GM12878 (cell line): ENCODE measurements around the gene CCDC71L. TPM values are rescaled to one million over a fixed set of nuclear protein-coding genes. Genes with fewer than 3 reads are reported as not detected.

Experiments
- ATAC-seq: fragments of 200-7000 bp; cut with Tn5 transposase; 3 replicates; pipeline ENCODE4 v1.9.1; 2020; ENCODE audit warnings: mild to moderate bottlenecking, moderate library complexity
- BruUV-seq: library from RNA; stranded (reverse); fragments of 400-500 nt; replicated peaks from 2 replicates; lab custom pipeline; 2021; lab: Mats Ljungman, UMichigan
- CTCF ChIA-PET: fragments of 300-600 bp; sonication (Branson Sonifier 250); formaldehyde crosslinking; extraction: SDS; loops from one replicate; lab custom pipeline; 2021; ENCODE audit warnings: inconsistent platforms; lab: Yijun Ruan, JAX
- POLR2A ChIA-PET: fragments of 350-600 bp; formaldehyde crosslinking; extraction: SDS; loops from one replicate; lab custom pipeline; 2021; ENCODE audit warnings: inconsistent platforms; lab: Charles Lee
- RAD21 ChIA-PET: fragments of 300-600 bp; sonication (Branson Sonifier 250); formaldehyde crosslinking; loops from one replicate; lab custom pipeline; 2023; ENCODE audit warnings: antibody characterized with exemption; ENCODE audit not compliant: unreplicated experiment; lab: Charles Lee
- SMC1A ChIA-PET: fragments of 300-600 bp; sonication (Branson Sonifier 250); formaldehyde crosslinking; loops from one replicate; lab custom pipeline; 2023; ENCODE audit not compliant: unreplicated experiment, uncharacterized antibody; lab: Charles Lee
- DNase-seq: peaks from one replicate; pipeline ENCODE4 v3.0.0-alpha.2; 2011; ENCODE audit warnings: low read depth, low spot score
- FAIRE-seq: peaks from 3 replicates; lab custom pipeline; 2011; peaks lifted over from hg19 to GRCh38; lab: Jason Lieb, UNC
- H2AFZ ChIP-seq: 2 replicates; pipeline ENCODE4 v1.6.0; 2011; ENCODE audit warnings: low read depth, low read length, control low read depth; ENCODE audit not compliant: control insufficient read depth
- H3K27ac ChIP-seq: 2 replicates; pipeline ENCODE4 v1.5.1; 2011; ENCODE audit warnings: control low read depth; ENCODE audit not compliant: control insufficient read depth, insufficient read depth
- H3K27me3 ChIP-seq, 2 experiments: replicated peaks in 1 of 2; 2 replicates each; pipeline versions ENCODE4 v1.6.0 to v1.6.1; 2011; ENCODE audit warnings: low read length in 1 of 2; ENCODE audit not compliant: control insufficient read depth in 2 of 2, insufficient read depth in 2 of 2
- H3K36me3 ChIP-seq, 2 experiments: 2 replicates each; pipeline ENCODE4 v1.5.1; 2011; ENCODE audit warnings: low read length in 1 of 2; ENCODE audit not compliant: control insufficient read depth in 2 of 2, insufficient read depth in 2 of 2
- H3K4me1 ChIP-seq: 2 replicates; pipeline ENCODE4 v1.6.1; 2011; ENCODE audit warnings: mild to moderate bottlenecking, low read length, moderate library complexity, mixed read lengths; ENCODE audit not compliant: control insufficient read depth, insufficient read depth
- H3K4me2 ChIP-seq: 2 replicates; pipeline ENCODE4 v1.6.0; 2011; ENCODE audit warnings: control low read depth; ENCODE audit not compliant: control insufficient read depth, insufficient read depth
- H3K4me3 ChIP-seq: fragments of 200-600 bp; sonication (generic); 2 replicates; pipeline ENCODE4 v1.5.1; 2016
- H3K79me2 ChIP-seq: 2 replicates; pipeline ENCODE4 v1.6.0; 2011; ENCODE audit warnings: low read length; ENCODE audit not compliant: control insufficient read depth, insufficient read depth
- H3K9ac ChIP-seq: 2 replicates; pipeline ENCODE4 v1.8.0; 2011; ENCODE audit warnings: low read length, control low read depth, mixed read lengths; ENCODE audit not compliant: control insufficient read depth, insufficient read depth
- H3K9me3 ChIP-seq: replicated peaks from 3 replicates; pipeline ENCODE4 v1.5.1; 2011; ENCODE audit warnings: mild to moderate bottlenecking, low read length; ENCODE audit not compliant: control insufficient read depth, insufficient read depth
- H4K20me1 ChIP-seq: 2 replicates; pipeline ENCODE4 v1.6.0; 2011; ENCODE audit not compliant: control insufficient read depth, insufficient read depth
- BRCA1 ChIP-seq: IDR thresholded peaks from 2 replicates; pipeline ENCODE4 v1.6.1; 2011; ENCODE audit warnings: low read depth, low read length, improper control_type of control experiment
- CREB1 ChIP-seq: IDR thresholded peaks from 2 replicates; pipeline ENCODE4 v1.6.1; 2012; ENCODE audit warnings: low read depth, mild to moderate bottlenecking, inconsistent platforms
- EED ChIP-seq: sonication (generic); IDR thresholded peaks from 2 replicates; pipeline ENCODE4 v1.6.1; 2016; ENCODE audit warnings: antibody characterized with exemption, low read depth
- EP300 ChIP-seq, 2 experiments: fragments of 150-350 bp in 1 of 2; IDR thresholded peaks; 2 replicates each; pipeline ENCODE4 v1.6.1; 2011 to 2012; ENCODE audit warnings: low read depth in 2 of 2, low read length in 2 of 2, borderline replicate concordance in 1 of 2, improper control_type of control experiment in 1 of 2, inconsistent platforms in 1 of 2; ENCODE audit not compliant: control insufficient read depth in 1 of 2
- HDGF ChIP-seq: fragments of 450-650 bp; IDR thresholded peaks from 2 replicates; pipeline ENCODE4 v1.6.1; 2016; ENCODE audit warnings: antibody characterized with exemption
- IKZF2 ChIP-seq, 2 experiments: fragments of 450-650 bp; IDR thresholded peaks; 2 replicates each; pipeline ENCODE4 v1.6.1; 2017; ENCODE audit warnings: mild to moderate bottlenecking in 2 of 2, moderate library complexity in 2 of 2
- NBN ChIP-seq: fragments of 450-650 bp; IDR thresholded peaks from 2 replicates; pipeline ENCODE4 v1.6.1; 2016
- NR2C1 ChIP-seq: fragments of 450-650 bp; IDR thresholded peaks from 2 replicates; pipeline ENCODE4 v1.6.1; 2017; ENCODE audit warnings: antibody characterized with exemption, mild to moderate bottlenecking, moderate library complexity
- NRF1 ChIP-seq: conservative IDR thresholded peaks from 2 replicates; pipeline ENCODE4 v1.6.1; 2011; ENCODE audit warnings: mild to moderate bottlenecking, low read depth, low read length, improper control_type of control experiment
- SMARCA5 ChIP-seq: fragments of 450-650 bp; IDR thresholded peaks from 2 replicates; pipeline ENCODE4 v1.6.1; 2017; ENCODE audit warnings: mild to moderate bottlenecking
- WGBS: methylation state at CpG from one replicate; pipeline ENCODE4 v1.1.6; 2016; ENCODE audit warnings: low lambda C conversion rate; ENCODE audit not compliant: insufficient replicate concordance, insufficient coverage; ENCODE audit errors: missing lambda C conversion rate; 5-methylcytosine and 5-hydroxymethylcytosine counted together
- in situ Hi-C: fragments of 300-500 bp; cut with MboI; formaldehyde crosslinking; loops from 9 replicates; pipeline ENCODE4 v1.14.3; 2018; ENCODE audit warnings: mixed read lengths
- intact Hi-C: fragments of 100-400 bp; cut with micrococcal nuclease; formaldehyde crosslinking; loops from one replicate; pipeline ENCODE4 v1.14.2; 2022; ENCODE audit not compliant: unreplicated experiment
- polyA plus RNA-seq, 11 experiments: library from polyadenylated mRNA; depleted of rRNA in 4 of 11; unstranded in 6 of 11; stranded (reverse) in 5 of 11; fragments of >200 nt; fragmentation: Nextera tagmentation in 4 of 11; fragmentation: Illumina TruSeq in 1 of 11; extraction: Ambion mirVana in 4 of 11; extraction: Trizol in 1 of 11; gene quantifications; 1 replicate in 1 of 11; 2 replicates in 10 of 11; pipeline versions ENCODE4 v1.2.1 to v1.2.3, GENCODE V29; 2011 to 2016; ENCODE audit warnings: inconsistent platforms in 2 of 11, missing spikeins in 2 of 11, low read depth in 1 of 11
- total RNA-seq, 4 experiments: library from RNA; depleted of rRNA in 3 of 4; stranded (reverse); fragments of >200 nt in 3 of 4; fragmentation: Illumina TruSeq in 1 of 4; extraction: Trizol in 1 of 4; gene quantifications; 2 replicates each; pipeline versions ENCODE4 v1.2.1 to v1.2.3, GENCODE V29; 2013 to 2021
- TF ChIP-seq, protein P1 (sequence below): fragments of 450-650 bp; IDR thresholded peaks from 2 replicates; pipeline ENCODE4 v1.6.1; 2018; ENCODE audit warnings: borderline replicate concordance, mild to moderate bottlenecking; ENCODE audit not compliant: partially characterized antibody
- TF ChIP-seq, protein P2 (sequence below): IDR thresholded peaks from 2 replicates; pipeline ENCODE4 v1.6.1; 2011; ENCODE audit warnings: mild to moderate bottlenecking, low read depth, low read length, moderate library complexity; ENCODE audit not compliant: insufficient replicate concordance
- TF ChIP-seq, protein P3 (sequence below): fragments of 450-650 bp; IDR thresholded peaks from 2 replicates; pipeline ENCODE4 v1.6.1; 2017; ENCODE audit warnings: mild to moderate bottlenecking, moderate library complexity

The CCDC71L gene
- total and polyA plus RNA-seq, 10 of the 15 experiments (the other 5 are each of a cell fraction or from before 2014, with no cell fraction given) = 1.1 to 20.7 (median 3.8) TPM

DNA sequence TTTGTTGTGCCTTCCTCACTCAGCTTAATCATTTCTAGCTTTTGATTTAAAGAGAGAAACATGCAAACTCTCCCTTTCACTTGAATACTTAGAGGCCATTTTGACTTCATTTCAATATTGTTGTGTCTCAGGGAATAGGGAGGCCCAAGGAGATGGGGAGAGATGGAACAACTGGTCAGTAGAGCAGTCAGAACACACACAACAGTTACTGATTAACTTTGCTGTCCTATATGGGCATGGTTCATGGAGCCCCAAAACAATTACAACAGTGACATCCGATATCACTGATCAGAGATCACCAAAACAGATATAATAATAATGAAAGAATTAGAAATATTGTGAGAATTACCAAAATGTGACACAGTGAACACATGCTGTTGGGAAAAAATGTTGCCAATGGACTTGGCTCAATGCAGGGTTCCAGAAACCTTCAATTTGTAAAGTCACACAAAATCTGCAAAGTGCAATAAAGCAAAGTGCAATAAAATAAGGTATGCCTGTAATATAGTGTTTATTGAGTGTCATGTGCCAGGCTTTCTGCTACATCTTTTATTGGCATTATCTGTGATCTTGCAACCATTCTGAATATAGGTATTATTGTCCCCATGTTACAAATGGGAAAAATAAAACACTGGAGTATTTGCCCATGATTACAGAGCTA lies 38.2 kb downstream of the CCDC71L start:
- no peak for FAIRE-seq
- CTCF ChIA-PET = interaction anchor here (0.7 to 1.6 kb wide), 3 partner anchors 14 to 80 kb away, joined by 3 to 6 read pairs (median 4); no protein-coding TSS in a partner anchor
- TF ChIP-seq NRF1 (no peak), EED (no peak), IKZF2 (IDR thresholded peaks at IDR 0.05) (no peak), NBN (no peak), NR2C1 (no peak), SMARCA5 (no peak), CREB1 (no peak), HDGF (no peak), EP300 (IDR thresholded peaks at IDR 0.05; ENCODE audit: borderline replicate concordance in 1 of 2, control insufficient read depth in 1 of 2, low read depth in 2 of 2, low read length in 2 of 2) (no peak), BRCA1 (no peak)
- TF ChIP-seq, protein P1, sequence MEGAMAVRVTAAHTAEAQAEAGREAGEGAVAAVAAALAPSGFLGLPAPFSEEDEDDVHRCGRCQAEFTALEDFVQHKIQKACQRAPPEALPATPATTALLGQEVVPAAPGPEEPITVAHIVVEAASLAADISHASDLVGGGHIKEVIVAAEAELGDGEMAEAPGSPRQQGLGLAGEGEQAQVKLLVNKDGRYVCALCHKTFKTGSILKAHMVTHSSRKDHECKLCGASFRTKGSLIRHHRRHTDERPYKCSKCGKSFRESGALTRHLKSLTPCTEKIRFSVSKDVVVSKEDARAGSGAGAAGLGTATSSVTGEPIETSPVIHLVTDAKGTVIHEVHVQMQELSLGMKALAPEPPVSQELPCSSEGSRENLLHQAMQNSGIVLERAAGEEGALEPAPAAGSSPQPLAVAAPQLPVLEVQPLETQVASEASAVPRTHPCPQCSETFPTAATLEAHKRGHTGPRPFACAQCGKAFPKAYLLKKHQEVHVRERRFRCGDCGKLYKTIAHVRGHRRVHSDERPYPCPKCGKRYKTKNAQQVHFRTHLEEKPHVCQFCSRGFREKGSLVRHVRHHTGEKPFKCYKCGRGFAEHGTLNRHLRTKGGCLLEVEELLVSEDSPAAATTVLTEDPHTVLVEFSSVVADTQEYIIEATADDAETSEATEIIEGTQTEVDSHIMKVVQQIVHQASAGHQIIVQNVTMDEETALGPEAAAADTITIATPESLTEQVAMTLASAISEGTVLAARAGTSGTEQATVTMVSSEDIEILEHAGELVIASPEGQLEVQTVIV = no peak
- TF ChIP-seq, protein P2, sequence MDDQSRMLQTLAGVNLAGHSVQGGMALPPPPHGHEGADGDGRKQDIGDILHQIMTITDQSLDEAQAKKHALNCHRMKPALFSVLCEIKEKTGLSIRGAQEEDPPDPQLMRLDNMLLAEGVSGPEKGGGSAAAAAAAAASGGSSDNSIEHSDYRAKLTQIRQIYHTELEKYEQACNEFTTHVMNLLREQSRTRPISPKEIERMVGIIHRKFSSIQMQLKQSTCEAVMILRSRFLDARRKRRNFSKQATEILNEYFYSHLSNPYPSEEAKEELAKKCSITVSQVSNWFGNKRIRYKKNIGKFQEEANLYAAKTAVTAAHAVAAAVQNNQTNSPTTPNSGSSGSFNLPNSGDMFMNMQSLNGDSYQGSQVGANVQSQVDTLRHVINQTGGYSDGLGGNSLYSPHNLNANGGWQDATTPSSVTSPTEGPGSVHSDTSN = no peak
- TF ChIP-seq, protein P3, sequence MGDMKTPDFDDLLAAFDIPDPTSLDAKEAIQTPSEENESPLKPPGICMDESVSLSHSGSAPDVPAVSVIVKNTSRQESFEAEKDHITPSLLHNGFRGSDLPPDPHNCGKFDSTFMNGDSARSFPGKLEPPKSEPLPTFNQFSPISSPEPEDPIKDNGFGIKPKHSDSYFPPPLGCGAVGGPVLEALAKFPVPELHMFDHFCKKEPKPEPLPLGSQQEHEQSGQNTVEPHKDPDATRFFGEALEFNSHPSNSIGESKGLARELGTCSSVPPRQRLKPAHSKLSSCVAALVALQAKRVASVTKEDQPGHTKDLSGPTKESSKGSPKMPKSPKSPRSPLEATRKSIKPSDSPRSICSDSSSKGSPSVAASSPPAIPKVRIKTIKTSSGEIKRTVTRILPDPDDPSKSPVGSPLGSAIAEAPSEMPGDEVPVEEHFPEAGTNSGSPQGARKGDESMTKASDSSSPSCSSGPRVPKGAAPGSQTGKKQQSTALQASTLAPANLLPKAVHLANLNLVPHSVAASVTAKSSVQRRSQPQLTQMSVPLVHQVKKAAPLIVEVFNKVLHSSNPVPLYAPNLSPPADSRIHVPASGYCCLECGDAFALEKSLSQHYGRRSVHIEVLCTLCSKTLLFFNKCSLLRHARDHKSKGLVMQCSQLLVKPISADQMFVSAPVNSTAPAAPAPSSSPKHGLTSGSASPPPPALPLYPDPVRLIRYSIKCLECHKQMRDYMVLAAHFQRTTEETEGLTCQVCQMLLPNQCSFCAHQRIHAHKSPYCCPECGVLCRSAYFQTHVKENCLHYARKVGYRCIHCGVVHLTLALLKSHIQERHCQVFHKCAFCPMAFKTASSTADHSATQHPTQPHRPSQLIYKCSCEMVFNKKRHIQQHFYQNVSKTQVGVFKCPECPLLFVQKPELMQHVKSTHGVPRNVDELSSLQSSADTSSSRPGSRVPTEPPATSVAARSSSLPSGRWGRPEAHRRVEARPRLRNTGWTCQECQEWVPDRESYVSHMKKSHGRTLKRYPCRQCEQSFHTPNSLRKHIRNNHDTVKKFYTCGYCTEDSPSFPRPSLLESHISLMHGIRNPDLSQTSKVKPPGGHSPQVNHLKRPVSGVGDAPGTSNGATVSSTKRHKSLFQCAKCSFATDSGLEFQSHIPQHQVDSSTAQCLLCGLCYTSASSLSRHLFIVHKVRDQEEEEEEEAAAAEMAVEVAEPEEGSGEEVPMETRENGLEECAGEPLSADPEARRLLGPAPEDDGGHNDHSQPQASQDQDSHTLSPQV = no peak

More for the DNA sequence above, 38.2 kb downstream of the CCDC71L start:
- H3K4me3 ChIP-seq = no peak overlapping the region
- H3K4me1 ChIP-seq = no peaks in the 10 kb centered on the region
- ChIA-PET SMC1A (interaction anchor here (0.8 to 1.3 kb wide), 6 partner anchors 9 to 80 kb away, joined by 3 to 7 read pairs (median 3); no protein-coding TSS in a partner anchor), POLR2A (interaction anchor here (1.0 kb wide), 1 partner anchor 19 kb away, joined by 3 read pairs; no protein-coding TSS in a partner anchor), RAD21 (interaction anchor here (1.6 kb wide), 1 partner anchor 36 kb away, joined by 3 read pairs; no protein-coding TSS in a partner anchor)
- ATAC-seq (no peak), DNase-seq (no peak)
- intact Hi-C loops (no loop called here), in situ Hi-C loops (no loop called here)
- no peak overlapping the region for H3K9ac ChIP-seq
- 19% methylated on average over 1 of the region's 1 CpG for WGBS
- H3K79me2 ChIP-seq = no peaks in the 10 kb centered on the region
- H4K20me1 ChIP-seq = no peaks in the 10 kb centered on the region
- H3K4me2 ChIP-seq = no peak overlapping the region
- H3K9me3 ChIP-seq = peaks cover 2% of the 10 kb centered on the region; the same call in 2 of the 3 replicates
- BruUV-seq = no TSS peak
- H2AFZ ChIP-seq = no peak overlapping the region
- H3K36me3 ChIP-seq = no peaks in the 10 kb centered on the region
- H3K27ac ChIP-seq = no peak overlapping the region
- no peaks in the 10 kb centered on the region for H3K27me3 ChIP-seq
